Osteocyte (in vitro differentiated cells): Measurements from ENCODE around the gene FASTK. TPM values are rescaled to one million over a fixed set of nuclear protein-coding genes. Genes with fewer than 3 reads are reported as not detected.

Experiments used
- DNase-seq: peaks from one replicate; pipeline ENCODE4 v3.0.0; 2021; ENCODE audit warnings: mixed read lengths; ENCODE audit not compliant: unreplicated experiment; ENCODE audit errors: extremely low spot score
- H3K27ac Mint-ChIP-seq: one replicate; pipeline ENCODE4 v1.8.0; 2021; ENCODE audit warnings: mild to moderate bottlenecking, mixed read lengths; ENCODE audit not compliant: unreplicated experiment
- H3K27me3 Mint-ChIP-seq: one replicate; pipeline ENCODE4 v1.8.0; 2021; ENCODE audit warnings: mixed read lengths; ENCODE audit not compliant: unreplicated experiment
- H3K36me3 Mint-ChIP-seq: one replicate; pipeline ENCODE4 v1.8.0; 2021; ENCODE audit warnings: mixed read lengths; ENCODE audit not compliant: unreplicated experiment
- H3K4me1 Mint-ChIP-seq: one replicate; pipeline ENCODE4 v1.8.0; 2021; ENCODE audit warnings: mixed read lengths; ENCODE audit not compliant: unreplicated experiment
- H3K4me3 Mint-ChIP-seq: one replicate; pipeline ENCODE4 v1.8.0; 2021; ENCODE audit warnings: mild to moderate bottlenecking, moderate library complexity, mixed read lengths; ENCODE audit not compliant: unreplicated experiment
- H3K9me3 Mint-ChIP-seq: one replicate; pipeline ENCODE4 v1.8.0; 2021; ENCODE audit warnings: mixed read lengths; ENCODE audit not compliant: unreplicated experiment
- total RNA-seq: library from RNA; stranded (reverse); gene quantifications from 2 replicates; pipeline ENCODE4 v1.2.1, GENCODE V29; 2021
- TF ChIP-seq, protein P1 (sequence below): fragments of 200-600 bp; sonication (generic); IDR thresholded peaks from 2 replicates; pipeline ENCODE4 v1.5.0; 2021; ENCODE audit warnings: antibody characterized with exemption, mild to moderate bottlenecking, moderate library complexity

Gene FASTK
- total RNA-seq, 1 donor from 2014 or later, result 104 TPM

DNA sequence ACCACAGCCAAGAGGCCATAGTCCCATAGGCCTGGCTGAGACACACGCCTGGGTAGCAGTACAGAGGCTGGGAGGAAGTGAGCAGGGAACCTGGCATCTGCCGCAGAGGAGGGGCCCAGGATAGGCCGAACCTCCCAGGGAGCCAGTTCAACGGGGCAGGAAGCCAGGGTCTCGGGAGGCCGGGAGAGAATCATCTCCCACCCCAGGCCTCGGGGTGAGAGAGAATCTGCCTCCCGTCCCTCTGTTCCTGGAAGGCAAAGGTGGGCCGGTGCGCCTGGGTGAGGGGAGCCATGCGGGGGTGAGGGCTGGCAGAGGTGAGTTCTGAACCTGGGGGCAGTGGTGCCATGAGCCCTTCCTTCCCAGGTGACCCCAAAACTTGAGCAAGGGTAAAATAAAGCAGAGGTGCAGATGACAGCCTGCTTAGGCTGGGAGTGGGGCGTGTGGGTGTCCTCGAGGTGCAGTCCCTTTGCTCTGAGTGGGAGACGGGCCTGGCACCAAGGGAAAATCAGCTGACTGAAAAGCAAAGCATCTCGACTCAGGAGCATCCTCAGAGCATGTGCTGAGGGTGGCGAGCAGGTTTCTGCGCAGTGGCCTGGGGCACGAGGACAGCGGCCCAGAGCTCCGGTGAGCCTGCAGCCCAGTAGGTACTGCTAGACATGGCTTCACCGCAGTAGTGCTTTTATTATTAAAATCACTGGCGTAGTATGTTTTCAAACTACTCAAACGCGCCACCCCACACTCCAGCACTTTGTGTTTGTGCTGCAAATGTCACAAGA is 21.2 kb upstream of the FASTK start:
- Mint-ChIP-seq H3K36me3 (peaks cover 2% of the 10 kb centered on the region), H3K9me3 (no peaks in the 10 kb centered on the region), H3K27ac (no peak overlapping the region), H3K4me3 (no peak overlapping the region), H3K27me3 (no peaks in the 10 kb centered on the region), H3K4me1 (peaks cover 46% of the 10 kb centered on the region)
- no peak for DNase-seq
- TF ChIP-seq, protein P1, sequence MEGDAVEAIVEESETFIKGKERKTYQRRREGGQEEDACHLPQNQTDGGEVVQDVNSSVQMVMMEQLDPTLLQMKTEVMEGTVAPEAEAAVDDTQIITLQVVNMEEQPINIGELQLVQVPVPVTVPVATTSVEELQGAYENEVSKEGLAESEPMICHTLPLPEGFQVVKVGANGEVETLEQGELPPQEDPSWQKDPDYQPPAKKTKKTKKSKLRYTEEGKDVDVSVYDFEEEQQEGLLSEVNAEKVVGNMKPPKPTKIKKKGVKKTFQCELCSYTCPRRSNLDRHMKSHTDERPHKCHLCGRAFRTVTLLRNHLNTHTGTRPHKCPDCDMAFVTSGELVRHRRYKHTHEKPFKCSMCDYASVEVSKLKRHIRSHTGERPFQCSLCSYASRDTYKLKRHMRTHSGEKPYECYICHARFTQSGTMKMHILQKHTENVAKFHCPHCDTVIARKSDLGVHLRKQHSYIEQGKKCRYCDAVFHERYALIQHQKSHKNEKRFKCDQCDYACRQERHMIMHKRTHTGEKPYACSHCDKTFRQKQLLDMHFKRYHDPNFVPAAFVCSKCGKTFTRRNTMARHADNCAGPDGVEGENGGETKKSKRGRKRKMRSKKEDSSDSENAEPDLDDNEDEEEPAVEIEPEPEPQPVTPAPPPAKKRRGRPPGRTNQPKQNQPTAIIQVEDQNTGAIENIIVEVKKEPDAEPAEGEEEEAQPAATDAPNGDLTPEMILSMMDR, result no peak

DNA sequence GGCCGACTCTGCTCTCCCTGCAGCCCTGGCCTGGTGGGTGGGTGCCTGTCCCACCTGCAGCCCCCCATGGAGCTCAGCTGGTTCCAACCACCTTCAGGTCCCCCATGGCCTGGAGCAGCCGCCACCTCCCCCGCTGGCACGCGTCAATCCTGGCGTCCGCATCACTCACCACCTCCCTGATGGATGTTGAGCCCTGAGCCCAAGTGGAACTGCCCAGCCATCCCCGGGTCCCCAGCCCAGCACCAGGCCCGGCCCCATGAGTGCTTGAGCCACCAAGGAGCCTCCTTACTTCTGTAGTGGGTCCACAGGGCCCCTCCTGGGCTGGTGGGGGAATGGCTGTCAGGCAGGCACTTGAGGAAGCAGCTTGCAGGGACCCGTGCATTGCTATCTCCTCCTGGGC is 20.3 kb upstream of the FASTK start:
- TF ChIP-seq, protein P1, result no peak
- Mint-ChIP-seq H3K9me3 (no peaks in the 10 kb centered on the region), H3K4me1 (peaks cover 49% of the 10 kb centered on the region), H3K27ac (no peak overlapping the region), H3K4me3 (no peak overlapping the region), H3K36me3 (peaks cover 2% of the 10 kb centered on the region), H3K27me3 (no peaks in the 10 kb centered on the region)
- no peak for DNase-seq

DNA sequence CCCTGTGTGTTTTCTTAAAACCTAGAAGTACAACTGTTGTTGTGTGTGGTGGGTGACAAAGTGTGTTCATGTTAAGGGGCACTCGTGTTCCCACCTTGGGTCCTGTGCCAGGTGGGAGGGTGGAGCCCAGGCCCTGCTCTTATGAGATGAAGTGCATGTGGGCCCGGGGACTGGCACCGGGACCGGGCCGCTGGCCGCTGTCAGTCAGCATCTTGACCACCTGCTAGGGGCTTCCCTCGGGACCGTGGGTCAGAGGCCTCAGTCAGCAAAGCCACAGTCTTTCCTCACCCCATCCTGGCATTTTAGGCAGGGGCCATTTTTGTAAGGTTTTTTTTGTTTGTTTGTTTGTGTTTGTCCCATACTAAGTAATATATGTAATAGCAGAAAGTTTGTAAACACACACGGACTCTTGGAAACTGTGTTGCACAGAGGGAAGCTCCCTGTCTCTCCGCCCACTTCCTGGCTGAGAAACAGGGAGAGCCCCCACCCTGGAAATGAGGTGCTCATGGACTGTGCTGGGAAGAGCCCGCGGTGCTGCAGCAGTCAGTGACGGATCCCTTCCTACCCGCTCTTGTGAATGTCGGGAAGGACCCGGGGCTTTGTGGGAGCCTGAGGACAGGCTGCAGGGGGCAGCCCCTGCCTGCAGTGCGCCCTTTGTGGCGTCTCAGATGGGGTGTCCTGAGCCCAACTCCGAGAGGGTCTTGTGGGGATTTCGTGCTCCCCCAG is 19.0 kb upstream of the FASTK start:
- no peaks in the 10 kb centered on the region for H3K27me3 Mint-ChIP-seq
- no peak for DNase-seq
- peaks cover 45% of the 10 kb centered on the region for H3K4me1 Mint-ChIP-seq
- peaks cover 2% of the 10 kb centered on the region for H3K36me3 Mint-ChIP-seq
- no peaks in the 10 kb centered on the region for H3K9me3 Mint-ChIP-seq
- TF ChIP-seq, protein P1, result no peak
- H3K27ac Mint-ChIP-seq, result no peak overlapping the region
- H3K4me3 Mint-ChIP-seq, result no peak overlapping the region

DNA sequence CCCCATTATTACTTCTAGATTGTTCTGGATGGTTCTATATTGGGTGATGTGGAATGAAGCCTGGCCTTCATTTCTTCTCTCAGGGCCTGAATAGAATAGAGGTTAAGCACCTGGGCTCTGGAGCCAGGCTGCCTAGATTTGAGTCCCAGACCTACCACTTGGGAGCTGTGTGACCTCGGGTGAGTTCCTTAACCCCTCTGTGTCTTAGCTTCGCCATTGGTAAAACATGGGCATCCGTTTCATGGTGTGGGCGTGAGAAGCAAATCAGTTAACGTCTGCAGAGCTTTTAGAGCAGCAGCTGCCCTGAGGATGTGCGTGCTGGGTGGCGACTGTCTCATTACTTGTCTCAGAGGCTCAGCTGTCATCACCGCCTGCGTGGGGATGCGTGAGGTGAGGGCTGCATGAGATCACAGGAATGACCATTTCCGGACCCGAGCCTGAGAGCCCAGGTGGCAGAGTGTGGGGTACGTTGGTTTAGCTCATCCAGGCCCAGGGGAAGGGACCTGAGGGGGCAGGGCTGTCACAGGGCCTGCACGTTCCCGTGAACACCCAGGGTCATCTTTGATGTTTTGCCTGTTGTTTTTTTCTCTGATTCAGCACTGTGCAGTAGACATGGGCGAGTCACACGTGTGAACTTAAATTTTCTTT is 15.3 kb upstream of the FASTK start:
- DNase-seq, result no peak
- no peak overlapping the region for H3K4me3 Mint-ChIP-seq
- peaks cover 35% of the 10 kb centered on the region for H3K4me1 Mint-ChIP-seq
- H3K27ac Mint-ChIP-seq, result no peak overlapping the region
- TF ChIP-seq, protein P1, result no peak
- no peaks in the 10 kb centered on the region for H3K9me3 Mint-ChIP-seq
- H3K36me3 Mint-ChIP-seq, result peaks cover 8% of the 10 kb centered on the region
- no peaks in the 10 kb centered on the region for H3K27me3 Mint-ChIP-seq
